ENCODE measurements around the gene PPME1.

PPME1 gene

DNA sequence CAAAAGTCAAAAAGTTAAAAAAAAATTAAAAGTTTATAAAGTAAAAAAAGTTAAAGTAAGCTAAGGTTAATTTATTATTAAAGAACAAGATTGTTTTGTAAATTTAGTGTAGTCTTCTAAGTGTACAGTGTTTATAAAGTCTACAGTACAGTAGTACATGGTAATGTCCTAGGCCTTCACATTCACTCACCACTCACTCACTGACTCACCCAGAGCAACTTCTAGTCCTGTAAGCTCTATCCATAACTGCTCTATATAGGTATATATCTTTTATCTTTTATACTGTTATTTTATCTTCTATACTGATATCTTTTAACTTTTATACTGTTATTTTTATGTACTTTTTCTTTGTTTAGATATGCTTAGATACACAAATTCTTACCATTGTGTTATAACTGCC lies 11.4 kb upstream of the PPME1 start:
- no peak for DNase-seq (ENCODE audit: low read depth in 3 of 3)

- DNase-seq (ENCODE audit: low read depth in 3 of 3) = no peak
Observed at GRCh38 chr11:74162681-74163467, 8.2 kb upstream of the PPME1 start.

DNA sequence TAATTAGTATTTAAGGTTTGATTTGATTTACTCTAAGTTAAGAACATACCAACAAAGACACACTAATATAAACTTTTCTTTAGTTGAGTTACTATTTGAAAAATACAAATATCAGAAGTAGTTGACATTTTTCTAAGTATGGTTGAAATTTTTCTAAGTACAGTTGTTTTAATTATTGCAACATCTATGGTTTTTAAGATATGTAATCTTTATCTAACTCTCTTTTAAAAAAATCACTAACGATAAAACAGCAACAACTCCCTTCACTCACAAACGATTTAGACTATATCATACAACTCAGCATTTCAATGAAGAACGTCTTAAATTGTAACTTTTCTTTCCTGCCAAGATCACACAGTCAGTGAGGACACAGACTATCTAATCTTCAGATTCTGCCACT lies 2.3 kb upstream of the PPME1 start:
- DNase-seq (ENCODE audit: low read depth in 3 of 3) = no peak

DNA sequence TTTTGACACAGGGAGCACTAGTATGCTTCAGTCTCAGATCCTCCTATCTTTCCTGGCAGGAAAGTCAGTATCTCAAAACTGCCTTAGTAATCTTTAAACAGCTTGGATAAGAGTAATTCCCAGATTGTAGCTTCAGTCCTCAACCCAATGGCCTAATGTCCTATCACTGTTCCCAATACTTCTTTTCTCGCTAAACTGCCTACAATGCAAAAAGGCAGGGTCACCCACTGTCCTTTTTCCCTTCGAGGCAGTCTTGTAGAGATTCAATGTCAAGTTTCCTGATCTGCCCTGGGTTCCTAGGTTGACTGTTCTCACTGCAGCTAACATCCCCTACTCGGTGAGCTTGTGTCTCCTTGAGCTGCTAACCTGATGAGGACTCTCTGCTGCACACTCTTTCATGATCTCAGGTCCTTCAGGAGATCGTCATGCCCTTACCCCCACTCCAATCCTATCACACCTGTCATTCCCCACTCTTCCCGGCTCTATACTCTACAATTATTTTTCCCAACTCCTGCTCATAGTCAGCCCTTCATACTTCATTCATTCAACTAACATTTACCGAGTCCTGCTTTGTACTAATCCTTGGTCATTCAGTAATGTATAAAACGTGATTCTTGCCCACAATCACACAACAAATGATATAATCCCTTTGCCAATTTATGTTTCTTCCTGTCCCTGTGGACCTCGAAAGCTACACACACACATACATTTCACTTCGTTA lies 1.2 kb upstream of the PPME1 start:
- no peak for DNase-seq (ENCODE audit: low read depth in 3 of 3)

GRCh38 chr11:74171630-74171968 lies 510 bp downstream of the PPME1 start:
- DNase-seq (ENCODE audit: low read depth in 3 of 3) = no peak

DNA sequence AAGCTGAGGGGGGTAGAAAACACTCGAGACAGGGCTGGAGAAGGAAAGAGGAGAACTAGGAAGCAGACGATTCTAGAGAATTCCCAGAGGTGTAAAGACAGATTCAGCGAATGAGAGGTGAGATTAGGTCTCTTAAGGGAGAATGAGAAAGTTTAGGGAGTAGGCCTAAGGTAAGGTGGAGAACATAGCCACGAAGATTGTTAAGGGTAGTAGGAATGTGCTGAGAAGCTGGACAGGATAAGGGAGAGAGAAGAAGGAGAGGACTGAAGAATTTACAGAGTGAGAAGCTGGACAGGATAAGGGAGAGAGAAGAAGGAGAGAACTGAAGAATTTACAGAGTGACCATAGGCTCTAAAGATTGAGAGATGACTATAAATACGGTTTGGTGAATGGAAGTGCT lies 908 bp downstream of the PPME1 start:
- no peak for DNase-seq (ENCODE audit: low read depth in 3 of 3)

DNA sequence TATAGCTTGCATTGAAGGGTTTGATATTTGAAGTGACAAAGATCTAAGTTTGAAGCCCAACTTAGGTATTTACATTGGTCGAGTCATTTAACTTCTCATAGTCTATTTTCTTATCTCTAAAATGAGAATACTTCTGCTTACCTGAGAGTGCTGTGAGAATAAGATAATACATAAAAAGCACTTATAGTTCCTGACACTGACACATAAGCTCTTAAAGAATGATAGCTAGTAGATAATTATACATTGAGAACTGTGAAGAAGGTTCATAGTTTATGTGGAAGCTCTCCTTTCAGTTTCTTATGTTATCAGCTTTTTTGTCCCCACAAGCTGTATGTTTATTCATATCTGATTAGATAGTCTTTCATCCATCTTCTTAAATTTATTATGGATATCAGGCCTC lies 4.8 kb downstream of the PPME1 start:
- no peak for DNase-seq (ENCODE audit: low read depth in 3 of 3)

- no peak for DNase-seq (ENCODE audit: low read depth in 3 of 3)
Observed at GRCh38 chr11:74179234-74180052, 8.4 kb downstream of the PPME1 start.

GRCh38 chr11:74182635-74183034 lies 11.5 kb downstream of the PPME1 start:
- DNase-seq (ENCODE audit: low read depth in 3 of 3) = no peak

GRCh38 chr11:74185285-74185684 lies 14.2 kb downstream of the PPME1 start:
- no peak for DNase-seq (ENCODE audit: low read depth in 3 of 3)

- no peak for DNase-seq (ENCODE audit: low read depth in 3 of 3)
Observed at GRCh38 chr11:74185695-74186094, 14.6 kb downstream of the PPME1 start.

GRCh38 chr11:74195828-74196227 lies 24.7 kb downstream of the PPME1 start:
- DNase-seq (ENCODE audit: low read depth in 3 of 3) = no peak

DNA sequence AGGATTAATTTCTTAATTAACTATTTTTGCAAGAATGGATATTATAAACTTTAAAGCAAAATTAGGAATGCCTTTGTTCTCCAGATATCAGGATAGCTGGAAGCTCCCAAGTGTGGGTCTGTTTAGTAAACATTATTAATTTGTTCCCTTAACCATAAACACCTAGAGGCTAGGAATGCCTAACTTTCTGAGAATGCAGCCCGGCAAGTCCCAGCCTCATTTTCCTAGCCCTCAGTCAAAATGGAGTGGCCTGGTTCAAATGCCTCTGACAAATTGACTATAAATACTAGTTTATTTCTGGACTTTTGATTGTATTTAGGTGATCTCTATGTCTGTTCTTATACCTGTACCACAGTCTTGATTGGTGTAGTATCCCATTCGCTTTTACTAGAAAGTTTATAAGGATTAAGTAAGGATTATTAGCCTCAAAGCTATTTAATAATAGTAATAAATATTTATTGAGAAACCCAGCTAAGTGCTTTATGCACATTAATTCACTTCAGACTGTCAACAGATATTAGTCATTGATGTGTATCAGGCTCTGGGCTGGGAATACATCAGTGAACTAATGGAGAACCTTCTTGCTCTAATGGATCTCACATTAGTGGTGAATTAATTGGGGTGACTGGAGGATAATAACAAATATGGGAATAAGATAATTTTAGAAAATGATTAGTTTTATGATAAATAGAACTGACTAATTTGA lies 25.8 kb downstream of the PPME1 start:
- DNase-seq (ENCODE audit: low read depth in 3 of 3) = no peak

- no peak for DNase-seq (ENCODE audit: low read depth in 3 of 3)
Observed at GRCh38 chr11:74203966-74204365, 32.9 kb downstream of the PPME1 start.

DNA sequence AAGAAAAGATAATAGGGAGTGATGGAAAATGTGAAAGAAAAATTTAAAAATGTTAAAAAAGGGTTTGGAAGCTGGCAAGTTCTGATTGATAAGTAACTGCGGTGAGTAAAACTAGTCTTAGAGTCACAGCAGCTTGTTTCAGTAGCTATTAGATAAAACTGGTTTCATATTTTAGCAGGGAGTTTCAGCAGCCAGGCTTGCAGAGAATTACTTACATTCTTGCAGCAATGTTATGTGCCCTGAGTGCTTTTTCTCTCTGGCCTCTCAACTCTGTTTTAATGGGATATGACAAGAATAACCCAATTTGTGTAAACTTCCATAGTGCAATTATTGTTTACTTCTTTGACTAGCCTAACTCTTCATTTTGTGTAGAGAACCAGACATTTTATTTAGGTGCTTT lies 33.6 kb downstream of the PPME1 start:
- no peak for DNase-seq (ENCODE audit: low read depth in 3 of 3)

GRCh38 chr11:74205181-74205580 lies 34.1 kb downstream of the PPME1 start:
- no peak for DNase-seq (ENCODE audit: low read depth in 3 of 3)

DNA sequence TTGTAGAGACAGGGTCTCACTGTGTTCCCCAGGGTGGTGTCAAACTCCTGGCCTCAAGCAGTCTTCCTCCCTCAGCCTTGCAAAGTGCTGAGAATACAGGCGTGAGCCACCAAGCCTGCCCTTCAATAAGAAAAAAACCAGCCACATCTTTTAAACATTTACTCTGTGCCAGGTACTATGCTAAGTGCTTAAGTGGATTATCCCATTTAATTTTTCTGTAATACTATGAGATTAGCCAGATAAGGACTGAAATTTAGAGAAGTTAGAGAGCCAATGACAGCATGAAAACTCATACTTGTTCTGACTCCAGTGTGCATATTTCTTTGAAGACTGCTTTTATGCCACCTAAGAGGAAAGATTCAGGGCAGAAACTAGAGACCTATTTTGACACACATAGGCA lies 35.7 kb downstream of the PPME1 start:
- no peak for DNase-seq (ENCODE audit: low read depth in 3 of 3)

DNA sequence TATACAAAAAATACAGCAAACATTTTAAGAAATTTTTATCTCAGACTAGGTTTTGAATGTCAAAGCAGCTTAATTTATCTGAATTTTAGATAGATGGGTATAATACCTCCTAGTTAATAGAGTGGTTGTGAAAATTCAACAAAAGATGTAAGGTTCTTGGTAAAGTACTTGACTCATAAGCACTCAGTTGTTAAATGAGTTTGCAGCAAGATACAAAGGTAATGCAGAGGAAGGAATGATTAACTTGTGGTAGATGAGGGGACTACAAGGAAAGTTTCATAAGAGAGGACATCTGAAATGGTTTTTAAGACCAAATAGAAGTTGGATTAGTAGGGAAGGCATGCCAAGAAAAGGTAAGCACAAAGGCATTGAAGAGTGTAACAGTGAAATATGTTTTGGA lies 37.4 kb downstream of the PPME1 start:
- no peak for DNase-seq (ENCODE audit: low read depth in 3 of 3)

DNA sequence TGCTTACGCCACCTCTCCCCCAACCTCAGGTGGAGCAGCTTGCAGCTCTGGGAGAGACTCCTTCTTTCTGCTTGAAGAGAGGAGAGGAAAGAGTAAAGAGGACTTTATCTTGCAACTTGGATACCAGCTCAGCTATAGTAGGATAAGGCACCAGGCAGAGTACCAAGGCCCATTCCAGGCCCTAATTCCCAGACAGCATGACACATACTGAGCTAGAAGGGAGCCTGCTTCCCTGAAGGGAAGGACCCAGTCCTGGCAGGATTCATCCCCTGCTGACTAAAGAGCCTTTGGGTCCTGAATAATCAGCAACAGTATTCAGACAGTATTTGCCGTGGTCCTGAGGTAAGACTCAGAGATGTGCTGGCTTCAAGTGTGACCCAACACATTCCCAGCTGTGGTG lies 41.4 kb downstream of the PPME1 start:
- no peak for DNase-seq (ENCODE audit: low read depth in 3 of 3)

DNA sequence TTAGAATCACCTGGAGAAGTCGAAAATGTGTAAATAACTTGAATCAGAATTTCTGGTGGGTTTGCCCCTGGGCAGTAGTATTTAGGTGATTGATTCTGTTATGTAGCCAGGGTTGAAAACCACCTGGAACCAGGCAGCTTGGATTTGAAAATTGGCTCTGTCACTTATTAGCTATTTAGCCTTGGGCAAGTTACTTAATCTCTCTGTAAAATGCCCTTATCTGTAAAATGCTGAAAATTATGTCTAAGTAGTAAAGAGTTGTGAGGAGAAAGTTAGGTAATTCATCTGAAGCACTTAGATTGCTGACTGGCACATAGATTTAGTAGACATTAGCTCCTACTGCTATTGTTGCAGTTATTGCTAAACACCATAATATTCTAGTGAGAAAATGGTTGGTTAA lies 49.3 kb downstream of the PPME1 start:
- no peak for DNase-seq (ENCODE audit: low read depth in 3 of 3)

- no peak for DNase-seq (ENCODE audit: low read depth in 3 of 3)
Observed at GRCh38 chr11:74221816-74222215, 50.7 kb downstream of the PPME1 start.

GRCh38 chr11:74225565-74225964 lies 54.5 kb downstream of the PPME1 start:
- no peak for DNase-seq (ENCODE audit: low read depth in 3 of 3)
